ENCODE data around the gene DNAJC1.

The DNAJC1 gene

GRCh38 chr10:21976739-21977138 lies 26.8 kb downstream of the DNAJC1 start:
- TF ChIP-seq FOXP2 (optimal IDR thresholded peaks at IDR 0.05; ENCODE audit: borderline replicate concordance, extremely low read depth, extremely low read length, insufficient read depth) (no peak), POLR2AphosphoS5 (IDR thresholded peaks at IDR 0.05; ENCODE audit: low read depth, low read length) (no peak), TAF1 (IDR thresholded peaks at IDR 0.05; ENCODE audit: borderline replicate concordance, insufficient read depth, low read length) (no peak)

DNA sequence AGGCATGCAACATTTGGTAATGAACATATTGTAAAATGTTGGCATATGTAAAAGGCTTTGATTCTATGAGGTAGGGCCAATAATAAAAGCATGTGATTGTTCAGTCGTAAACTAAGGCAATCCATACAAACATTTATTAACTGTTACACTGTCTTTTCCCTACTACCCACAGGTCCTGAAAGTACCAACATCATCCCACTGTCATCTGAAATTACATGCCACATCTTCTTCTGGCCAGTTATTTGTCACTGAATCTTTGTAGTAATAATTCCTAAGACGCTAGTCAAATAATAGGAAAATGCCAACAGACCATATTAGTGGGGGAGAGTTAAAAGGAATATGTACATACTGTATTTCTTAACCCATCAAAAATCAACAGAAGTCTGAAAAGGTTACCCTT lies 27.2 kb downstream of the DNAJC1 start:
- no peak for TF ChIP-seq TAF1 (IDR thresholded peaks at IDR 0.05; ENCODE audit: borderline replicate concordance, insufficient read depth, low read length)
- TF ChIP-seq REST (IDR thresholded peaks at IDR 0.05; ENCODE audit: insufficient read depth in 1 of 2, low read depth in 2 of 2, low read length in 2 of 2) = no peak
- no peak for TF ChIP-seq FOXP2 (optimal IDR thresholded peaks at IDR 0.05; ENCODE audit: borderline replicate concordance, extremely low read depth, extremely low read length, insufficient read depth)
- TF ChIP-seq POLR2AphosphoS5 (IDR thresholded peaks at IDR 0.05; ENCODE audit: low read depth, low read length) = no peak
- no peak for TF ChIP-seq SIN3A (IDR thresholded peaks at IDR 0.05; ENCODE audit: borderline replicate concordance, insufficient read depth, low read length)

GRCh38 chr10:21975378-21975990 lies 28.0 kb downstream of the DNAJC1 start:
- no peak for TF ChIP-seq REST (IDR thresholded peaks at IDR 0.05; ENCODE audit: insufficient read depth in 1 of 2, low read depth in 2 of 2, low read length in 2 of 2)
- TF ChIP-seq TAF1 (IDR thresholded peaks at IDR 0.05; ENCODE audit: borderline replicate concordance, insufficient read depth, low read length) = no peak
- TF ChIP-seq POLR2AphosphoS5 (IDR thresholded peaks at IDR 0.05; ENCODE audit: low read depth, low read length) = no peak
- no peak for TF ChIP-seq FOXP2 (optimal IDR thresholded peaks at IDR 0.05; ENCODE audit: borderline replicate concordance, extremely low read depth, extremely low read length, insufficient read depth)
- no peak for TF ChIP-seq SIN3A (IDR thresholded peaks at IDR 0.05; ENCODE audit: borderline replicate concordance, insufficient read depth, low read length)

DNA sequence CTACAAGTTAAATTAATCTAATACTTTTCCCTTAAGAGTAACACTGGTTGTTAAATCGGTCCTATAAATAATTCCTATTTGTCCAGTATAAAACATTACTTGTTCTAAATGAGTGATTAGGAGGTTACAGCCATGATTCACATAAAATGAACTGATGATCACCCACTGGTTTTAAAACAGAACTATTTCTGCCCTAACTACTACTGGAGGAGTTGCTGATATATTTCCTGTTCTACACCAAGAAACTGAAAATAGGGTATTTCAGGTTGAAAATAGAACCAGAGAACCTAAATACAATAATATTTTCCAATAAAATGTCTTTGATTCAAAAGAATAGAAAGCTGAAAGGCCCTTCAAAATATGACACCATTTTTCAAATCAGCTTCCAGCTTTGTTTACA lies 30.9 kb downstream of the DNAJC1 start:
- TF ChIP-seq TAF1 (IDR thresholded peaks at IDR 0.05; ENCODE audit: borderline replicate concordance, insufficient read depth, low read length) (no peak), POLR2AphosphoS5 (IDR thresholded peaks at IDR 0.05; ENCODE audit: low read depth, low read length) (no peak), REST (IDR thresholded peaks at IDR 0.05; ENCODE audit: insufficient read depth in 1 of 2, low read depth in 2 of 2, low read length in 2 of 2) (no peak), SIN3A (IDR thresholded peaks at IDR 0.05; ENCODE audit: borderline replicate concordance, insufficient read depth, low read length) (no peak), FOXP2 (optimal IDR thresholded peaks at IDR 0.05; ENCODE audit: borderline replicate concordance, extremely low read depth, extremely low read length, insufficient read depth) (no peak)

GRCh38 chr10:21969326-21970287 lies 33.9 kb downstream of the DNAJC1 start:
- TF ChIP-seq POLR2AphosphoS5 (IDR thresholded peaks at IDR 0.05; ENCODE audit: low read depth, low read length) = no peak
- TF ChIP-seq REST (IDR thresholded peaks at IDR 0.05; ENCODE audit: insufficient read depth in 1 of 2, low read depth in 2 of 2, low read length in 2 of 2) = no peak
- TF ChIP-seq TAF1 (IDR thresholded peaks at IDR 0.05; ENCODE audit: borderline replicate concordance, insufficient read depth, low read length) = no peak
- TF ChIP-seq FOXP2 (optimal IDR thresholded peaks at IDR 0.05; ENCODE audit: borderline replicate concordance, extremely low read depth, extremely low read length, insufficient read depth) = no peak
- TF ChIP-seq SIN3A (IDR thresholded peaks at IDR 0.05; ENCODE audit: borderline replicate concordance, insufficient read depth, low read length) = no peak

Measured in PFSK-1 (cell line).